IPS-18c (cell line): ENCODE measurements around the gene RAP1A.

Experiments used
- H3K4me3 ChIP-seq: 2 replicates; pipeline ENCODE4 v1.7.0; 2013; ENCODE audit warnings: low read depth, mild to moderate bottlenecking, low read length, moderate library complexity; ENCODE audit not compliant: insufficient read depth
- H3K9me3 ChIP-seq: one replicate; pipeline ENCODE4 v1.6.1; 2013; ENCODE audit warnings: mild to moderate bottlenecking, low read length, moderate library complexity; ENCODE audit not compliant: control insufficient read depth, insufficient read depth

Gene RAP1A

GRCh38 chr1:111716333-111716732, 96.7 kb downstream of the RAP1A start:
- no peak overlapping the region for H3K4me3 ChIP-seq
- H3K9me3 ChIP-seq, result no peaks in the 10 kb centered on the region

GRCh38 chr1:111717450-111717849, 97.9 kb downstream of the RAP1A start:
- no peak overlapping the region for H3K4me3 ChIP-seq

GRCh38 chr1:111719135-111719534, 99.5 kb downstream of the RAP1A start:
- Histone ChIP-seq H3K9me3 (no peaks in the 10 kb centered on the region), H3K4me3 (no peak overlapping the region)

More at GRCh38 chr1:111717450-111717849, 97.9 kb downstream of the RAP1A start:
- H3K9me3 ChIP-seq, result no peaks in the 10 kb centered on the region

GRCh38 chr1:111719674-111720132, 100.1 kb downstream of the RAP1A start:
- no peak overlapping the region for H3K4me3 ChIP-seq
- no peaks in the 10 kb centered on the region for H3K9me3 ChIP-seq

- H3K4me3 ChIP-seq, result no peak overlapping the region
- H3K9me3 ChIP-seq, result no peaks in the 10 kb centered on the region
Observed at GRCh38 chr1:111720274-111720976, 100.8 kb downstream of the RAP1A start.

- Histone ChIP-seq H3K4me3 (no peak overlapping the region), H3K9me3 (no peaks in the 10 kb centered on the region)
Observed at GRCh38 chr1:111720977-111721786, 101.6 kb downstream of the RAP1A start.

GRCh38 chr1:111723091-111723806, 103.7 kb downstream of the RAP1A start:
- Histone ChIP-seq H3K9me3 (no peaks in the 10 kb centered on the region), H3K4me3 (no peak overlapping the region)

GRCh38 chr1:111723871-111724270, 104.3 kb downstream of the RAP1A start:
- Histone ChIP-seq H3K9me3 (no peaks in the 10 kb centered on the region), H3K4me3 (no peak overlapping the region)

GRCh38 chr1:111725192-111725591, 105.6 kb downstream of the RAP1A start:
- Histone ChIP-seq H3K4me3 (no peak overlapping the region), H3K9me3 (no peaks in the 10 kb centered on the region)

- no peaks in the 10 kb centered on the region for H3K9me3 ChIP-seq
- no peak overlapping the region for H3K4me3 ChIP-seq
Observed at GRCh38 chr1:111727056-111727455, 107.5 kb downstream of the RAP1A start.

- H3K9me3 ChIP-seq, result no peaks in the 10 kb centered on the region
- no peak overlapping the region for H3K4me3 ChIP-seq
Observed at GRCh38 chr1:111729271-111729921, 109.8 kb downstream of the RAP1A start.

GRCh38 chr1:111729946-111730681, 110.5 kb downstream of the RAP1A start:
- Histone ChIP-seq H3K4me3 (no peak overlapping the region; the same call in 1 of the 2 replicates), H3K9me3 (no peaks in the 10 kb centered on the region)

GRCh38 chr1:111730706-111731105, 111.1 kb downstream of the RAP1A start:
- H3K4me3 ChIP-seq, result no peak overlapping the region
- H3K9me3 ChIP-seq, result no peaks in the 10 kb centered on the region

- no peaks in the 10 kb centered on the region for H3K9me3 ChIP-seq
Observed at GRCh38 chr1:111731956-111732355, 112.4 kb downstream of the RAP1A start.

GRCh38 chr1:111732718-111733117, 113.1 kb downstream of the RAP1A start:
- H3K9me3 ChIP-seq, result no peaks in the 10 kb centered on the region
- no peak overlapping the region for H3K4me3 ChIP-seq

More at GRCh38 chr1:111731956-111732355, 112.4 kb downstream of the RAP1A start:
- H3K4me3 ChIP-seq, result no peak overlapping the region

GRCh38 chr1:111733183-111733991, 113.8 kb downstream of the RAP1A start:
- Histone ChIP-seq H3K9me3 (no peaks in the 10 kb centered on the region), H3K4me3 (no peak overlapping the region; the same call in 1 of the 2 replicates)
